Endothelial cell of umbilical vein (primary cell): ENCODE results near the gene RFX2. TPM values are rescaled to one million over a fixed set of nuclear protein-coding genes. Genes with fewer than 3 reads are reported as not detected.

Source experiments
- BruUV-seq: library from RNA; stranded (reverse); fragments of 400-500 nt; replicated peaks from 2 replicates; lab custom pipeline; 2021; lab: Mats Ljungman, UMichigan
- CTCF ChIA-PET: fragments of 300-600, 350-600 bp; sonication (Branson Sonifier 250); formaldehyde crosslinking; loops from one replicate; lab custom pipeline; 2021; ENCODE audit warnings: antibody characterized with exemption, inconsistent platforms; lab: Charles Lee
- POLR2A ChIA-PET: fragments of 300-600, 350-600 bp; sonication (Branson Sonifier 250); formaldehyde crosslinking; loops from one replicate; lab custom pipeline; 2021; ENCODE audit warnings: antibody characterized with exemption, inconsistent platforms; lab: Charles Lee
- DNase-seq: peaks from one replicate; pipeline ENCODE4 v3.0.0-alpha.2; 2011; ENCODE audit warnings: low read depth, low spot score
- FAIRE-seq: peaks from 2 replicates; lab custom pipeline; 2011; peaks lifted over from hg19 to GRCh38; lab: Jason Lieb, UNC
- H2AFZ ChIP-seq: 2 replicates; pipeline ENCODE4 v1.6.0; 2012; ENCODE audit warnings: low read depth, low read length, control low read depth, inconsistent platforms
- H3K27ac ChIP-seq: 2 replicates; pipeline ENCODE4 v1.5.1; 2011; ENCODE audit warnings: low read depth, mild to moderate bottlenecking, control low read depth, low read length, moderate library complexity; ENCODE audit not compliant: insufficient read depth
- H3K27me3 ChIP-seq, 2 experiments: 2 replicates each; pipeline versions ENCODE4 v1.6.0 to v1.6.1; 2011; ENCODE audit warnings: low read length in 2 of 2, mixed read lengths in 1 of 2; ENCODE audit not compliant: control insufficient read depth in 2 of 2, insufficient read depth in 2 of 2
- H3K36me3 ChIP-seq, 2 experiments: 2 replicates in 1 of 2; 3 replicates in 1 of 2; pipeline ENCODE4 v1.5.1; 2011; ENCODE audit warnings: low read length in 2 of 2, mild to moderate bottlenecking in 1 of 2, moderate library complexity in 1 of 2; ENCODE audit not compliant: control insufficient read depth in 2 of 2, insufficient read depth in 2 of 2; ENCODE audit errors: extremely low read depth in 1 of 2
- H3K4me1 ChIP-seq: 3 replicates; pipeline ENCODE4 v1.5.1; 2011; ENCODE audit warnings: mild to moderate bottlenecking, low read length; ENCODE audit not compliant: control insufficient read depth, insufficient read depth; ENCODE audit errors: extremely low read depth
- H3K4me2 ChIP-seq: 2 replicates; pipeline ENCODE4 v1.6.1; 2011; ENCODE audit warnings: low read length, control low read depth, mixed read lengths; ENCODE audit not compliant: insufficient read depth
- H3K4me3 ChIP-seq, 3 experiments: fragments of 200-600 bp in 1 of 3; sonication (generic), shearing (Covaris generic) in 1 of 3; replicated peaks in 1 of 3; 2 replicates each; pipeline ENCODE4 v1.5.1; 2011 to 2016; ENCODE audit warnings: control low read depth in 3 of 3, low read length in 3 of 3, mild to moderate bottlenecking in 2 of 3, inconsistent platforms in 1 of 3, low read depth in 1 of 3, moderate library complexity in 1 of 3; ENCODE audit not compliant: insufficient read depth in 1 of 3
- H3K79me2 ChIP-seq: 2 replicates; pipeline ENCODE4 v1.6.0; 2012; ENCODE audit warnings: low read length, inconsistent platforms; ENCODE audit not compliant: control insufficient read depth, insufficient read depth
- H3K9ac ChIP-seq: replicated peaks from 2 replicates; pipeline ENCODE3; 2011; ENCODE audit warnings: low read length, control low read depth; ENCODE audit not compliant: insufficient read depth; ENCODE audit errors: extremely low read depth
- H3K9me1 ChIP-seq: replicated peaks from 3 replicates; pipeline ENCODE4 v1.6.0; 2011; ENCODE audit warnings: mild to moderate bottlenecking, low read length; ENCODE audit not compliant: control insufficient read depth, insufficient read depth; ENCODE audit errors: extremely low read depth
- H3K9me3 ChIP-seq: replicated peaks from 2 replicates; pipeline ENCODE4 v1.5.1; 2012; ENCODE audit warnings: low read length, inconsistent platforms; ENCODE audit not compliant: control insufficient read depth, insufficient read depth
- H4K20me1 ChIP-seq: replicated peaks from 2 replicates; pipeline ENCODE3; 2011; ENCODE audit warnings: mild to moderate bottlenecking, low read length; ENCODE audit not compliant: control insufficient read depth, insufficient read depth; ENCODE audit errors: extremely low read depth
- EZH2 ChIP-seq: IDR thresholded peaks from 2 replicates; pipeline ENCODE4 v1.6.1; 2012; ENCODE audit warnings: borderline replicate concordance, low read depth, mild to moderate bottlenecking, moderate library complexity, low read length, inconsistent platforms; ENCODE audit not compliant: severe bottlenecking
- FOS ChIP-seq: IDR thresholded peaks from 2 replicates; pipeline ENCODE4 v1.6.1; 2011; ENCODE audit warnings: mild to moderate bottlenecking, low read length, moderate library complexity, borderline replicate concordance; ENCODE audit not compliant: insufficient read depth
- GATA2 ChIP-seq: IDR thresholded peaks from 2 replicates; pipeline ENCODE4 v1.7.0; 2011; ENCODE audit warnings: low read depth, mild to moderate bottlenecking, moderate library complexity, mixed read lengths, low read length; ENCODE audit not compliant: insufficient read length, insufficient read depth
- JUN ChIP-seq: IDR thresholded peaks from 2 replicates; pipeline ENCODE4 v1.6.1; 2011; ENCODE audit warnings: borderline replicate concordance, low read depth; ENCODE audit not compliant: insufficient read length, insufficient read depth
- MYC ChIP-seq: IDR thresholded peaks from one replicate; pipeline ENCODE4 v1.6.1; 2011; ENCODE audit warnings: mild to moderate bottlenecking, low read depth, low read length
- POLR2A ChIP-seq: IDR thresholded peaks from 2 replicates; pipeline ENCODE4 v1.6.1; 2012; ENCODE audit warnings: low read depth, mild to moderate bottlenecking, control low read depth, low read length
- POLR2AphosphoS5 ChIP-seq: IDR thresholded peaks from 2 replicates; pipeline ENCODE4 v1.6.1; 2012; ENCODE audit warnings: low read depth, mild to moderate bottlenecking, control low read depth, low read length, moderate library complexity; ENCODE audit not compliant: insufficient read depth
- dilution Hi-C: fragments of 300-500 bp; cut with MboI; formaldehyde crosslinking; loops from one replicate; pipeline ENCODE4 v1.15.0; 2019; ENCODE audit warnings: low sequenced_read_pairs; ENCODE audit not compliant: extremely low pct_ligation_motif_present
- intact Hi-C: fragments of 100-400 bp; cut with micrococcal nuclease; formaldehyde crosslinking; loops from one replicate; pipeline ENCODE4 v1.10.0; 2022
- polyA plus RNA-seq, 4 experiments: library from polyadenylated mRNA; depleted of rRNA in 3 of 4; stranded (reverse) in 3 of 4; unstranded in 1 of 4; fragments of >200 nt; gene quantifications; 2 replicates each; pipeline versions ENCODE4 v1.2.1 to v1.2.3, GENCODE V29; 2011 to 2012; ENCODE audit warnings: missing spikeins in 1 of 4
- total RNA-seq: library from RNA; stranded (reverse); gene quantifications from 2 replicates; pipeline ENCODE4 v1.2.3, GENCODE V29; 2021
- TF ChIP-seq, protein P1 (sequence below), 2 donors: IDR thresholded peaks; 1 replicate in 1 of 2; 2 replicates in 1 of 2; pipeline ENCODE4 v1.5.1; 2011; ENCODE audit warnings: low read length in 2 of 2, mild to moderate bottlenecking in 2 of 2, moderate library complexity in 2 of 2, control low read depth in 1 of 2, inconsistent platforms in 1 of 2, low read depth in 1 of 2; ENCODE audit not compliant: insufficient read depth in 1 of 2; ENCODE audit errors: extremely low read depth in 1 of 2
- TF ChIP-seq, protein P2 (sequence below): IDR thresholded peaks from 2 replicates; pipeline ENCODE4 v1.6.1; 2011; ENCODE audit not compliant: insufficient read depth, insufficient read length

Gene RFX2
- total and polyA plus RNA-seq, 2 donors (not counting 3 experiments of a cell fraction or from before 2014, with no cell fraction given) = 16.1 to 19.0 TPM

DNA sequence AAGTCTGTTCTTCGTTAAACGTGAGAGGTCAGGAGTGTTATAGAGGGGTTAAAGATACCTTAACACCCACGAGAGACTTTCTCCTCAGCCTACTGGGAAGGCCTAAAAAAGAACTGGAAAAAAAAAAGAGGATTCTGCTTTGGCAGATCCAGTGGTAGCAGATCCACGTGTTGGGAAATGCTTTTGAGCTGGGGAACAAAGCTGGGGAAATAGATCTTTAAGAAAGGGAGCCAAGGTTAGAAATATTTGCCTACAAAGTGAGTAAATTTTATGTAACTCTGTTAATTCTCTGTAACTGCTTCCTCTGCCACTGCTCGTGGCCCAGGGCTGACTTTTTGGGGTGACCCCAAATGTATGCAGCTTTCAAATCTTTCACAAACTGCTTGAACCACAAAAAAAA lies 11.7 kb downstream of the RFX2 start:
- no peak overlapping the region for H3K27ac ChIP-seq
- no peaks in the 10 kb centered on the region for H3K36me3 ChIP-seq
- no peak overlapping the region for H3K4me2 ChIP-seq
- CTCF ChIA-PET = interaction anchor here (0.6 to 2.3 kb wide), 6 partner anchors 10 to 322 kb away, joined by 3 to 14 read pairs (median 6); no protein-coding TSS in a partner anchor
- no TSS peak for BruUV-seq
- TF ChIP-seq JUN (no peak), POLR2AphosphoS5 (no peak), FOS (no peak), EZH2 (no peak), MYC (no peak), POLR2A (no peak), GATA2 (no peak)
- TF ChIP-seq, protein P1, sequence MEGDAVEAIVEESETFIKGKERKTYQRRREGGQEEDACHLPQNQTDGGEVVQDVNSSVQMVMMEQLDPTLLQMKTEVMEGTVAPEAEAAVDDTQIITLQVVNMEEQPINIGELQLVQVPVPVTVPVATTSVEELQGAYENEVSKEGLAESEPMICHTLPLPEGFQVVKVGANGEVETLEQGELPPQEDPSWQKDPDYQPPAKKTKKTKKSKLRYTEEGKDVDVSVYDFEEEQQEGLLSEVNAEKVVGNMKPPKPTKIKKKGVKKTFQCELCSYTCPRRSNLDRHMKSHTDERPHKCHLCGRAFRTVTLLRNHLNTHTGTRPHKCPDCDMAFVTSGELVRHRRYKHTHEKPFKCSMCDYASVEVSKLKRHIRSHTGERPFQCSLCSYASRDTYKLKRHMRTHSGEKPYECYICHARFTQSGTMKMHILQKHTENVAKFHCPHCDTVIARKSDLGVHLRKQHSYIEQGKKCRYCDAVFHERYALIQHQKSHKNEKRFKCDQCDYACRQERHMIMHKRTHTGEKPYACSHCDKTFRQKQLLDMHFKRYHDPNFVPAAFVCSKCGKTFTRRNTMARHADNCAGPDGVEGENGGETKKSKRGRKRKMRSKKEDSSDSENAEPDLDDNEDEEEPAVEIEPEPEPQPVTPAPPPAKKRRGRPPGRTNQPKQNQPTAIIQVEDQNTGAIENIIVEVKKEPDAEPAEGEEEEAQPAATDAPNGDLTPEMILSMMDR (IDR thresholded peaks at IDR 0.05; ENCODE audit: extremely low read depth in 1 of 2, insufficient read depth in 1 of 2, low read depth in 1 of 2, low read length in 2 of 2) = no peak
- TF ChIP-seq, protein P2, sequence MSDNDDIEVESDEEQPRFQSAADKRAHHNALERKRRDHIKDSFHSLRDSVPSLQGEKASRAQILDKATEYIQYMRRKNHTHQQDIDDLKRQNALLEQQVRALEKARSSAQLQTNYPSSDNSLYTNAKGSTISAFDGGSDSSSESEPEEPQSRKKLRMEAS = no peak
- no peaks in the 10 kb centered on the region for H3K27me3 ChIP-seq
- no peak for DNase-seq
- no peak overlapping the region for H3K9ac ChIP-seq
- H2AFZ ChIP-seq = no peak overlapping the region
- dilution Hi-C loops (no loop called here), intact Hi-C loops (no loop called here)
- peaks cover 21% of the 10 kb centered on the region for H3K79me2 ChIP-seq
- peaks cover 45% of the 10 kb centered on the region for H3K4me1 ChIP-seq
- no peak for FAIRE-seq
- no peaks in the 10 kb centered on the region for H3K9me3 ChIP-seq
- no peaks in the 10 kb centered on the region for H3K9me1 ChIP-seq
- no peaks in the 10 kb centered on the region for H4K20me1 ChIP-seq
- POLR2A ChIA-PET = no interaction called here
- H3K4me3 ChIP-seq = no peak overlapping the region
